Caco-2 (cell line): ENCODE results near the gene NARF. TPM values are rescaled to one million over a fixed set of nuclear protein-coding genes. Genes with fewer than 3 reads are reported as not detected.

Experiments
- BruUV-seq: library from RNA; stranded (reverse); fragments of 400-500 nt; replicated peaks from 2 replicates; lab custom pipeline; 2021; lab: Mats Ljungman, UMichigan
- CTCF ChIA-PET: fragments of 300-600 bp; sonication (Branson Sonifier 250); formaldehyde crosslinking; loops from one replicate; lab custom pipeline; 2022; ENCODE audit warnings: antibody characterized with exemption; lab: Charles Lee
- POLR2A ChIA-PET: fragments of 300-600 bp; sonication (Branson Sonifier 250); formaldehyde crosslinking; loops from one replicate; lab custom pipeline; 2022; ENCODE audit warnings: antibody characterized with exemption; lab: Charles Lee
- DNase-seq, 2 experiments: peaks; one replicate each; pipeline versions ENCODE4 v3.0.0 to v3.0.0-alpha.2; 2020 to 2022
- H3K27me3 ChIP-seq: replicated peaks from 2 replicates; pipeline ENCODE4 v1.6.0; 2011; ENCODE audit warnings: low read length; ENCODE audit not compliant: control insufficient read depth, insufficient read depth
- H3K36me3 ChIP-seq: 2 replicates; pipeline ENCODE4 v1.5.1; 2011; ENCODE audit warnings: low read length; ENCODE audit not compliant: control insufficient read depth, insufficient read depth
- H3K4me1 ChIP-seq: fragments of 250-450 bp; sonication (Bioruptor Pico); 2 replicates; pipeline ENCODE4 v1.5.1; 2020; ENCODE audit warnings: mild to moderate bottlenecking
- H3K4me3 ChIP-seq: 2 replicates; pipeline ENCODE4 v1.5.1; 2011; ENCODE audit warnings: low read depth, mild to moderate bottlenecking, control low read depth, low read length
- H3K9me3 ChIP-seq: fragments of 250-450 bp; sonication (Bioruptor Pico); 2 replicates; pipeline ENCODE4 v1.5.1; 2020; ENCODE audit warnings: mild to moderate bottlenecking, moderate library complexity
- H3K27ac Mint-ChIP-seq: one replicate; pipeline ENCODE4 v1.8.0; 2022; ENCODE audit warnings: mixed read lengths; ENCODE audit not compliant: unreplicated experiment
- H3K27me3 Mint-ChIP-seq: one replicate; pipeline ENCODE4 v1.8.0; 2022; ENCODE audit warnings: mixed read lengths; ENCODE audit not compliant: insufficient read depth, unreplicated experiment
- H3K36me3 Mint-ChIP-seq: one replicate; pipeline ENCODE4 v1.8.0; 2022; ENCODE audit warnings: mild to moderate bottlenecking, mixed read lengths; ENCODE audit not compliant: insufficient read depth, unreplicated experiment
- H3K4me1 Mint-ChIP-seq: one replicate; pipeline ENCODE4 v1.8.0; 2022; ENCODE audit warnings: low read depth, mixed read lengths; ENCODE audit not compliant: unreplicated experiment
- H3K4me3 Mint-ChIP-seq: one replicate; pipeline ENCODE4 v1.8.0; 2022; ENCODE audit warnings: mild to moderate bottlenecking, moderate library complexity, mixed read lengths; ENCODE audit not compliant: unreplicated experiment
- H3K9me3 Mint-ChIP-seq: one replicate; pipeline ENCODE4 v1.8.0; 2022; ENCODE audit warnings: mixed read lengths; ENCODE audit not compliant: unreplicated experiment
- CTCF ChIP-seq, 2 experiments: fragments of 200-600 bp in 1 of 2; IDR thresholded peaks; 1 replicate in 1 of 2; 2 replicates in 1 of 2; pipeline versions ENCODE4 v1.5.1 to v1.8.0; 2011 to 2022; ENCODE audit warnings: antibody characterized with exemption in 1 of 2, control low read depth in 1 of 2, inconsistent platforms in 1 of 2, low read depth in 1 of 2, low read length in 1 of 2, mild to moderate bottlenecking in 1 of 2, moderate library complexity in 1 of 2; ENCODE audit not compliant: insufficient read depth in 1 of 2, severe bottlenecking in 1 of 2, unreplicated experiment in 1 of 2
- intact Hi-C: fragments of 100-400 bp; cut with micrococcal nuclease; formaldehyde crosslinking; loops from one replicate; pipeline ENCODE4 v1.10.0; 2022; ENCODE audit not compliant: unreplicated experiment
- total RNA-seq: library from RNA; stranded (reverse); gene quantifications from 2 replicates; pipeline ENCODE4 v1.2.3, GENCODE V29; 2022

The NARF gene
- total RNA-seq, 1 experiment from 2014 or later: 62.1 TPM

GRCh38 chr17:82477934-82478333, 19.4 kb downstream of the NARF start:
- TF ChIP-seq CTCF (IDR thresholded peaks at IDR 0.05; ENCODE audit: insufficient read depth in 1 of 2, low read depth in 1 of 2, low read length in 1 of 2, severe bottlenecking in 1 of 2, unreplicated experiment in 1 of 2): no peak
- H3K27me3 ChIP-seq: no peaks in the 10 kb centered on the region
- ChIA-PET CTCF (no interaction called here), POLR2A (interaction anchor here (0.6 kb wide), 1 partner anchor 16 kb away, joined by 5 read pairs; no protein-coding TSS in a partner anchor)
- no peaks in the 10 kb centered on the region for H3K9me3 ChIP-seq
- BruUV-seq: no TSS peak
- Mint-ChIP-seq H3K4me3 (no peak overlapping the region), H3K36me3 (peaks cover 30% of the 10 kb centered on the region), H3K27me3 (no peaks in the 10 kb centered on the region), H3K4me1 (no peaks in the 10 kb centered on the region), H3K27ac (no peak overlapping the region), H3K9me3 (no peaks in the 10 kb centered on the region)
- H3K36me3 ChIP-seq: no peaks in the 10 kb centered on the region; the same call in none of the 2 replicates
- no peak overlapping the region for H3K4me3 ChIP-seq
- intact Hi-C loops: loop anchor here (10.0 kb wide), 1 partner anchor 317 kb away; no protein-coding TSS in a partner anchor
- no peaks in the 10 kb centered on the region for H3K4me1 ChIP-seq
- no peak for DNase-seq

- Histone ChIP-seq H3K4me3 (no peak overlapping the region), H3K4me1 (no peaks in the 10 kb centered on the region), H3K36me3 (peaks cover 4% of the 10 kb centered on the region), H3K9me3 (no peaks in the 10 kb centered on the region), H3K27me3 (no peaks in the 10 kb centered on the region)
- intact Hi-C loops: loop anchor here (10.0 kb wide), 1 partner anchor 315 kb away; no protein-coding TSS in a partner anchor
- POLR2A ChIA-PET: no interaction called here
- no peak for TF ChIP-seq CTCF (IDR thresholded peaks at IDR 0.05; ENCODE audit: insufficient read depth in 1 of 2, low read depth in 1 of 2, low read length in 1 of 2, severe bottlenecking in 1 of 2, unreplicated experiment in 1 of 2)
- CTCF ChIA-PET: no interaction called here
- no peak overlapping the region for H3K4me3 Mint-ChIP-seq
- H3K27me3 Mint-ChIP-seq: no peaks in the 10 kb centered on the region
- DNase-seq: no peak
- no peak overlapping the region for H3K27ac Mint-ChIP-seq
- peaks cover 32% of the 10 kb centered on the region for H3K36me3 Mint-ChIP-seq
- H3K4me1 Mint-ChIP-seq: no peaks in the 10 kb centered on the region
- no peaks in the 10 kb centered on the region for H3K9me3 Mint-ChIP-seq
- no TSS peak for BruUV-seq
Measured at GRCh38 chr17:82479602-82480001, 21.1 kb downstream of the NARF start.

GRCh38 chr17:82480318-82480717, 21.8 kb downstream of the NARF start:
- Mint-ChIP-seq H3K9me3 (no peaks in the 10 kb centered on the region), H3K27me3 (no peaks in the 10 kb centered on the region), H3K27ac (no peak overlapping the region), H3K4me1 (no peaks in the 10 kb centered on the region), H3K4me3 (no peak overlapping the region), H3K36me3 (peaks cover 38% of the 10 kb centered on the region)
- no peak for TF ChIP-seq CTCF (IDR thresholded peaks at IDR 0.05; ENCODE audit: insufficient read depth in 1 of 2, low read depth in 1 of 2, low read length in 1 of 2, severe bottlenecking in 1 of 2, unreplicated experiment in 1 of 2)
- intact Hi-C loops: no loop called here
- H3K36me3 ChIP-seq: peaks cover 4% of the 10 kb centered on the region
- no peaks in the 10 kb centered on the region for H3K4me1 ChIP-seq
- no peaks in the 10 kb centered on the region for H3K27me3 ChIP-seq
- CTCF ChIA-PET: interaction anchor here (0.7 kb wide), 1 partner anchor 11 kb away, joined by 8 read pairs; no protein-coding TSS in a partner anchor
- BruUV-seq: no TSS peak
- POLR2A ChIA-PET: no interaction called here
- no peaks in the 10 kb centered on the region for H3K9me3 ChIP-seq
- no peak overlapping the region for H3K4me3 ChIP-seq
- no peak for DNase-seq
